Mesothelial cell of epicardium (in vitro differentiated cells): ENCODE data around the gene PPIG. TPM values are rescaled to one million over a fixed set of nuclear protein-coding genes. Genes with fewer than 3 reads are reported as not detected.
"Not testable (repeated sequence)": the region's sequence is repeated elsewhere in the genome, so short reads cannot be mapped to it uniquely, and the experiment has no call there.

Source experiments
- DNase-seq, 2 experiments: peaks; one replicate each; pipeline ENCODE4 v3.0.0; 2021; ENCODE audit warnings: low spot score in 2 of 2; ENCODE audit not compliant: unreplicated experiment in 2 of 2
- H3K27ac Mint-ChIP-seq: 2 replicates; pipeline ENCODE4 v1.8.0; 2021; ENCODE audit warnings: mixed read lengths
- H3K27me3 Mint-ChIP-seq: 2 replicates; pipeline ENCODE4 v1.8.0; 2021; ENCODE audit warnings: low read depth, mixed read lengths
- H3K36me3 Mint-ChIP-seq: 2 replicates; pipeline ENCODE4 v1.8.0; 2021; ENCODE audit warnings: mixed read lengths
- H3K4me1 Mint-ChIP-seq: 2 replicates; pipeline ENCODE4 v1.8.0; 2021; ENCODE audit warnings: mixed read lengths
- H3K4me3 Mint-ChIP-seq: 2 replicates; pipeline ENCODE4 v1.8.0; 2021; ENCODE audit warnings: mild to moderate bottlenecking, moderate library complexity, mixed read lengths
- H3K9me3 Mint-ChIP-seq: 2 replicates; pipeline ENCODE4 v1.8.0; 2021; ENCODE audit warnings: mixed read lengths
- CTCF ChIP-seq: fragments of 200-600 bp; sonication (generic); IDR thresholded peaks from one replicate; pipeline ENCODE4 v1.5.0; 2021; ENCODE audit warnings: antibody characterized with exemption; ENCODE audit not compliant: unreplicated experiment
- total RNA-seq: library from RNA; stranded (reverse); gene quantifications from 3 replicates; pipeline ENCODE4 v1.2.1, GENCODE V29; 2021

The PPIG gene
- total RNA-seq, 1 donor from 2014 or later = 62.2 TPM

- DNase-seq = no peak
- H3K4me3 Mint-ChIP-seq = peak overlapping the region; percentile 98
- peaks cover 12% of the 10 kb centered on the region for H3K27me3 Mint-ChIP-seq
- H3K27ac Mint-ChIP-seq = no peak overlapping the region
- peaks cover 13% of the 10 kb centered on the region for H3K4me1 Mint-ChIP-seq
- TF ChIP-seq CTCF = no peak
- peaks cover 11% of the 10 kb centered on the region for H3K36me3 Mint-ChIP-seq
- H3K9me3 Mint-ChIP-seq = peaks cover 11% of the 10 kb centered on the region
Measured at GRCh38 chr2:169583518-169583917, 633 bp upstream of the PPIG start.

- H3K36me3 Mint-ChIP-seq = peaks cover 16% of the 10 kb centered on the region
- DNase-seq = no peak
- peaks cover 13% of the 10 kb centered on the region for H3K4me1 Mint-ChIP-seq
- H3K4me3 Mint-ChIP-seq = peak overlapping the region; percentile 98
- peaks cover 11% of the 10 kb centered on the region for H3K9me3 Mint-ChIP-seq
- H3K27ac Mint-ChIP-seq = peak overlapping the region; percentile 100
- no peaks in the 10 kb centered on the region for H3K27me3 Mint-ChIP-seq
- TF ChIP-seq CTCF = no peak
Measured at GRCh38 chr2:169585673-169586072, 1.5 kb downstream of the PPIG start.

- H3K27me3 Mint-ChIP-seq = no peaks in the 10 kb centered on the region
- H3K27ac Mint-ChIP-seq = no peak overlapping the region
- peaks cover 9% of the 10 kb centered on the region for H3K36me3 Mint-ChIP-seq
- H3K4me1 Mint-ChIP-seq = peaks cover 9% of the 10 kb centered on the region
- TF ChIP-seq CTCF = no peak
- H3K4me3 Mint-ChIP-seq = no peak overlapping the region
- no peak for DNase-seq
- no peaks in the 10 kb centered on the region for H3K9me3 Mint-ChIP-seq
Measured at GRCh38 chr2:169590804-169591203, 6.7 kb downstream of the PPIG start.

- H3K9me3 Mint-ChIP-seq, DNase-seq, H3K4me1 Mint-ChIP-seq, H3K4me3 Mint-ChIP-seq, H3K36me3 Mint-ChIP-seq, H3K27me3 Mint-ChIP-seq, H3K27ac Mint-ChIP-seq: not testable (repeated sequence)
Measured at GRCh38 chr2:169596546-169596945, 12.4 kb downstream of the PPIG start.

GRCh38 chr2:169598982-169599381 lies 14.8 kb downstream of the PPIG start:
- no peak for DNase-seq
- TF ChIP-seq CTCF = no peak
- no peaks in the 10 kb centered on the region for H3K4me1 Mint-ChIP-seq
- H3K4me3 Mint-ChIP-seq = no peak overlapping the region
- H3K9me3 Mint-ChIP-seq = no peaks in the 10 kb centered on the region
- H3K27ac Mint-ChIP-seq = no peak overlapping the region
- H3K36me3 Mint-ChIP-seq = peaks cover 2% of the 10 kb centered on the region
- H3K27me3 Mint-ChIP-seq = no peaks in the 10 kb centered on the region

GRCh38 chr2:169599568-169599967 lies 15.4 kb downstream of the PPIG start:
- Mint-ChIP-seq H3K36me3 (peaks cover 4% of the 10 kb centered on the region), H3K4me3 (no peak overlapping the region), H3K9me3 (no peaks in the 10 kb centered on the region), H3K27ac (no peak overlapping the region), H3K27me3 (no peaks in the 10 kb centered on the region), H3K4me1 (no peaks in the 10 kb centered on the region)
- no peak for DNase-seq
- no peak for TF ChIP-seq CTCF
